Amniotic epithelial cell (primary cell): Measurements from ENCODE around the gene LTBR.

Source experiments
- DNase-seq: peaks from one replicate; pipeline ENCODE4 v3.0.0-alpha.2; 2010; ENCODE audit warnings: low read depth

The LTBR gene

GRCh38 chr12:6346942-6347341 lies 37.0 kb upstream of the LTBR start:
- no peak for DNase-seq

- peak; percentile 81 for DNase-seq
These were observed 36.3 kb upstream of the LTBR start for GRCh38 chr12:6347367-6348338.

DNA sequence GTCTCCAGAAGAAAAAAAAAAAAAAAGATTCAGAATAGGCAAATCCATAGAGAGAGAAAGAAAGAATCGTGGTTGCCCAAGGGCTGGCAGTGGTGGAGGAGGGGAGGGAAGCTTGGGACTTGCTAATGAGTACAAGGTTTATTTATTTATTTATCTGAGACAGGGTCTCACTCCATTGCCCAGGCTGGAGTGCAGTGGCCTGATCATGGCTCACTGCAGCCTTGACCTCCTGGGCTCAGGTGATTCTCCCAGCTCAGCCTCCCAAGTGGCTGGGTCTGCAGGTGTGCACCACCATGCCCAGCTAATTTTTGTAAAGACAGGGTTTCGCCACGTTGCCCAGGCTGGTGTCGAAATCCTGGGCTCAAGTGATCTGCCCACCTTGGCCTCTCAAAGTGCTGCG lies 32.3 kb upstream of the LTBR start:
- no peak for DNase-seq

DNA sequence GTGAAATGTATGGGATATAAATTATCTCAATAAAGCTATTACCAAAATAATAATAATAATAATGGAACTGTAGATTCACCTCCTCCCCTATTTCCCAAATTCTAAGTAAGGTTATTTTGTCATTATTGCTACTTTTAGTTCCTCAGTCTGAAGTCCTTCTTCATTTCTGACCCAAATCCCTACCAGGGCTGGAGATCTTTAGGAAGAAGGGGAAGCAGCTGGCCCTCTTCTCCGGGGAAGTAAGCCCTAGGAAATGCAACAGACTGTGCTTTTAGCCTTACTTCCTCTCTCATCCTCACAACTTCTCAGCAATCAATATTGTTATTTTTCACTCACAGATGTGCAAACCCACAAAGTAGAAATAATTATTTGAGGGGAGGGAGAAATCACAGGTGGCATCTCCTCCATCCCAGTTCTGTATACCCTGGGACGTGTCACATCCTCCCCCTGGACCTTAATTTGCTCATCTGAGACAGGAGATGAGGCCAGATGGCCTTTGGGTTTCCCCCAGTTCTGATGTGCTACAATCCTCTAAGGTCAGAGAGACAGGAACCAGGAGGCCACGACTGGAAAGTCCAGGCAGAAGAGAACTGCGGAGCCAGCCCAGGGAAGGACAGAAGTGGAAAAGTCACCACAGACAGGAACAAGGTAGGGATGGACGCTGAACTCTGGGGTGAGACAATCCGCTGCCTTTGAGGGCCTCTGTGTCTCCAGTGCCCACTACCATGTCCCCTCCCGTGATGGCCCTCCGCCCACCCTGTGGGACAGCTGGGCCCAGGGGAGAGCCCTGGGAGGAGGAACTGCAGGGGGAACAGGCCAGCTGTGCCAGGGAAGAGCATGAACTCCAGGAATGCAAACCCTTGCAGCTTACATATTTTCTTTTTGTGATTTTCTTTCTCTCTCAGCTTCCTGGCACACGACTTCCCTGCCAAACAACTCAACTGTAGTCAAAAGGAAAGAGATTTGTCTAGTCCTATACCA lies 31.5 kb upstream of the LTBR start:
- no peak for DNase-seq

GRCh38 chr12:6354495-6355393 lies 29.2 kb upstream of the LTBR start:
- no peak for DNase-seq

- DNase-seq: no peak
These were observed 28.2 kb upstream of the LTBR start for GRCh38 chr12:6355491-6356373.

DNA sequence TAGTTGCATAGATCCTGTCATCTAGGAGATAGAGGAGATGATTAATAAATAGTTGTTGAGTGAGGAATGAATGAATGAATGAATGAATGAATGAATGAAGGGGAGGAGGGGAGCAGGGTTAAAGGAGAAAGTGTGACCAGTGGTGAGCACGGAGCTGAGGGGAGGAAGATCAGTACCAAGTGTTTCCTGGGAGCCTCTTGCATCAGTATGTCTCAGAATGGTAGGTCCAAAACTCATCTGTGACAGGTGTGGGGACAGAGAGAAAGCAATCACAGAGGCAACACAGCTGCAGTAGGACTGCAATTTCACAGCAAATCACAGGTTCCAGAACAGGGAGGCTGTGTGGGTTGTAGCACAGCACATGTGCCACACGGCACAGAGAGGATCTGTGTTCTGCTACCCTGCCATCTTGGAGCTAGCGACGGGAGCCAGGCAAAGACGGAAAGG lies 27.6 kb upstream of the LTBR start:
- DNase-seq: no peak

DNA sequence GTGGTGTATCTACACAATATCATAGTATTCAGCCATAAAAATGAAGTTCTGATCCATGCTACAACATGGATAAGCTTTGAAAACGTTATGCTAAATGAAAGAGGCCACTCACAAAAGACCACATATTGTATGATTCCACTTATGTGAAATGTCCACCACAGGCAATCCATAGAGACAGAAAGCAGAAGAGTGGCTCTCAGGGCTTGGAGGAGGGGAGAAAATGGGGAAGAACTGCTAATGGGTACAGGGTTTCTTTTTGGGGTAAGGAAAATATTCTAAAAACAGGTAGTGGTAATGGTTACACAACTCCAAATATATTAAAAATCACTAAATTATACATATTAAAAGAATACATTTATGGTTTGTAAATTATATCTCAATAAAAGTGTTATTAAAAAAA lies 25.1 kb upstream of the LTBR start:
- no peak for DNase-seq

- no peak for DNase-seq
These were observed 23.8 kb upstream of the LTBR start for GRCh38 chr12:6360080-6360571.

GRCh38 chr12:6360578-6361490 lies 23.1 kb upstream of the LTBR start:
- no peak for DNase-seq

DNA sequence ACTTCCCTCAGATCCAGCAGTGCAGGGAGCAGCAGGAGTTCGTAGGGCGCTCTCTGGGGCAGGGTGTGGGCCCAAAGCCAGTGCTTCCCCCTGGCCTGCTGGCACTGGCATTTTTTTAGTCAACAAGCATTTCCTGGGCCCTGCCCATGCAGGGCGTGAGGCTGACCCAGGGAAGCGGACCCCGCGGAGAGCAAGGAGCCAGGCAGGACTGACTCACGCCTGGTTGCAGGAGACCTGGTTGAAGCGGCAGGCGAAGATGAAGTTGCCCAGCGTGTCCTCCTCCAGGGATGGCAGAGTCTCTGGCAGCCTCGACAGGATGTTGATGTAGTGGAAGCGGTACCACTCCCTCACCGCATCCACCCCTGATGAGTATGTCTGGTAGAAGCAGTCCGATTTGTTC lies 22.1 kb upstream of the LTBR start:
- DNase-seq: peak; percentile 46

DNA sequence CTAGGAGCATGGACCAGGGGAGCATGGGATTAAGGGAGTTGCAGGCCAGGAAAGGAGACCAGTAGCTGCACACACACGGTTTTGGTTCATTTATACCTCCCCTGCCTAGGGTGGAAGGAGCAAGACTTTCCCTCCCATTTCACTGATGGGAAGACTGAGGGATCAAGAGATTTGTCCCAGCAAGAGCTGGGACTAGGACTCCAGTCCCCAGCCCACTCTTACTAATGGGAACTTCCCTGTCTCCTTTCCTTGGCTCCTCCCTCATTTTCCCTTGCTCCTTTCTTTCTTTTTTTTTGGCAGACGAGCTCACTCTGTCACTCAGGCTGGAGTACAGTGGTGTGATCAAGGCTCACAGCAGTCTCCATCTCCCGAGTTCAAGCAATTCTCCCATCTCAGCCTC lies 21.6 kb upstream of the LTBR start:
- DNase-seq: no peak

DNA sequence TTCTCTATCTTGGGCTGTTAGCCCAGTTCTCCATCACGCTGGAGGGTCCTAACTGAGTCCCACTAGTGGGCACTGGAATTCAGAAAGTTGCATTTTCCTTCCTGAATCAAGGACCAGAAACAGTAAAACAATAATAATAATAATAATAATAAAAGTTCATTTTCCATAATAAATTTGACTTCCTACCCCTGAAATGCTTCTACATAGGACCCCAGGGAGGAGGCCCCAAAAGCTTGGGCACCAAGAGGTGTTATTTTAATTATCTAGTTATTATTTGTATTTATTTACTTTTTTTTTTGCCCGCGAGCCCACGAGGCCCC lies 21.0 kb upstream of the LTBR start:
- no peak for DNase-seq

DNA sequence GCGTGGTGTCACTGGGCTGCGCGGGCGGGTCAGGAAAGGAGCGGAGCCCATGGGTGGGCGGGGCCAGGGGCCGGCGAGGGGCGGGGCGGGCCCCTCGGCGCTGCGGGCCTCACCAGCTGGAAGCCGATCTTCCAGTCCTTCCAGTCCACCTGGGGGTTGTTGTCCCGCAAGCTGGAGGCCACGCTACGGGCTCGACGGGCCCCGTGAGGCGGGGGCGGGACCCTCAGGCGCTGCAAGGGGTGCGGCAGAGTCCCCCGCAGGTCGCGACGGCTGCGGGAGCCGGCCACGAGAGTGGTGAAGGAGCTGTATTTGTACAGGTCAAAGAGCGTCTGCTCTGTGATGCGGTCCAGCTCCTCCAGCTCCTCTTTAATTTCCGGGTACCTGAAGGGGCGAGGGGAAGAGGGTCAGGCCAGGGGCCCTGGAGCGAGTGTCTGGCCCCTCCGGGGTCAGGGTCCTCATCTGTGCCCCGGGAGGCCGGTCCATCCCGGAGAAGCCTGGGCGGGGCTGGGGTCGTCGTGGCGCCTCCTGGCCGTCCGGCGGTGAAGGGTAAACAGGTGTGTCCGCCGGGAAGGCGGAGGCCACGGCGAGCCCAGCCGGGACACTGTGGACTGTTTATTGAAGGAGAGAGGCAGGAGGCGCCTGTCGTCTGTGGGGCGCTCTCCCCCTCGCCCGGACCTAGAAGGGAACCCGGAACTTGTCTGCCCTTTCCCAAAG lies 20.5 kb upstream of the LTBR start:
- peak; percentile 50 for DNase-seq

GRCh38 chr12:6364044-6364374 lies 20.0 kb upstream of the LTBR start:
- no peak for DNase-seq

DNA sequence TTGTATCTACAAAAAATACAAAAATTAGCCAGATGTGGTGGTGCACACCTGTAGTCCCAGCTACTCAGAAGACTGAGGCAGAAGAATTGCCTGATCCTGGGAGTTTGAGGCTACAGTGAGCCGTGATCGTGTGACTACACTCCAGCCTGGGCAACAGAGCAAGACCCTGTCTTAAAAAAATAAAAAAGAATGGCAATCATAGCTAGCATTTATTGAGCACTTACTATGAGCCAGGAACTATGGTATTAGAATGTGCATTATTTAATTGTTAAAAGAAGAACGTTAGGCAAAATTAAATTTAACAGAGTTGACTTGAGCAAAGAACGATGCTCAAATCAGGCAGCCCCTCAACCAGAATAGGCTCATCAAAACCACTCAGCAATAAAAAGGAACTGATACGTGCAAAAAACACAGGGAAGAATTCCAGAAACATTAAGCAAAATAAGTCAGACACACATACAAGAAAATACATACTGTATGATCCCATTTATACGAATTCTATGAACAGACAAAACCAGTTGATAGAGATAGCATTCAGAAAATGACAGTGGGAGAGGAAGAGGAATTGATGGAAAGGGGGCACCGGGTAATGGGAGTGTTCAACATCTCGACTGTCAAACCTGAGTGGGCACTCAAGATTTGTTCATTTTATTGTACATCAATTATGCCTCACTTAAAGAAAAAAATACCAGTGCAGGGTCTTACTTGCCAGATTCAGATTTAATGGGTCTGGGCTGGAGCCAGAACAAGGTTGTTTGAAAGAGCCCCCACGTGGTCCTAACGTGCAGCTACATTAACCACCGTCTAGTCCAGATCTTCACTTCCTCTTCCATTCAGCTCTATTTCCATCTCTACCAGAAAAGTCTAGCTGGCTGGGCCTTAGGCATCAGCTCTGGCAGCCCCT lies 16.6 kb upstream of the LTBR start:
- peak; percentile 50 for DNase-seq

DNA sequence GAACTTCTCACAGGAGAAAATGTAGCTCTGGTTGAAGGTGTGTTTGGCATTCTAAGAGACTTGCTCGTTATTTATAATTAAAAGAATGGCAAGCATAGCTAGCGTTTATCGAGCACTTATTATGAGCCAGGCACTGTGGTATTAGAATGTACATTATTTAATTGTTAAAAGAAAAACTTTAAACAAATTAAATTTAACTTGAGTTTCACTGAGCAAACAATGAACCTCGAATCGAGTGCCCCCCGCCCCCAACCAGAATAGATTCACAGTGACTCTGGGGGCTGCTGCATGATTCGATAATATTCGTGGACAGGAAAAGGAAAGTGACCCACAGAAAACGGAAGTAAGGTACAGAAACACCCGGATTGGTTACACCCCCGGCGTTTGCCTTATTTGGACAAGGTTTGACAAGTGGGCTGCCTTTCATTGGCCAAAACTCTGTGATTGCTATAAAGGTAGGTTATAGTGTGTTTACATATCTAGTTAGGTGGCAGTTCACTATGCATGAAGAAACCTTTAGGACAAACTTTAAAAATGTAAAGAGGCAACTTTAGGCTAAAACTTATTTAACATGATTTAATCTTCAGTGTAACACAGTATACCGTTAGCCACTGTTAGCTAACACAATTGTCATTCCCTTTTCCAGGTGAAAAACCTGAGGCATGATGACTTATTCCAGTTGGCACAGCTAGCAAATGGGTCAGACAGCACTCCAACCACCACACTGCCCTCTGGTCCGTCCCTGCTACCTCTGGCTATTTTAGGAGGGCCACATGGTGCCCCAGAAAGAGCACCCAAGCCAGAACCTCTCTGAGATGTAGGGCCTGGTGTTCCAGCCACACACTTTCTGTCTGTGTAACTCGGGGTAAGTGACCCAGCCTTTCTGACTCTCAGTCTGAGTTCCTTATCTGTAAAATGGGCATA lies 15.7 kb upstream of the LTBR start:
- no peak for DNase-seq
